Left ventricle myocardium inferior (tissue), 1 donor: Measurements from ENCODE around the gene ASTN2. TPM values are rescaled to one million over a fixed set of nuclear protein-coding genes. Genes with fewer than 3 reads are reported as not detected.

Source experiments
- DNase-seq: peaks from one replicate; pipeline ENCODE4 v3.0.0-alpha.2; 2020
- H3K27ac ChIP-seq: fragments of 200-600 bp; replicated peaks from 2 replicates; pipeline ENCODE4 v1.8.0; 2021
- H3K27me3 ChIP-seq: fragments of 200-600 bp; 2 replicates; pipeline ENCODE4 v1.8.0; 2021; ENCODE audit warnings: low read depth
- H3K36me3 ChIP-seq: fragments of 200-600 bp; 2 replicates; pipeline ENCODE4 v1.8.0; 2021
- H3K4me1 ChIP-seq: fragments of 200-600 bp; 2 replicates; pipeline ENCODE4 v1.8.0; 2021
- H3K4me3 ChIP-seq: fragments of 200-600 bp; 2 replicates; pipeline ENCODE4 v1.8.0; 2021; ENCODE audit warnings: mild to moderate bottlenecking, moderate library complexity
- H3K9me3 ChIP-seq: fragments of 200-600 bp; replicated peaks from 2 replicates; pipeline ENCODE4 v1.8.0; 2021
- intact Hi-C: fragments of 100-400 bp; cut with micrococcal nuclease; formaldehyde crosslinking; loops from one replicate; pipeline ENCODE4 v1.11.0; 2022
- total RNA-seq: library from RNA; stranded (reverse); fragmentation: NEBNext Ultra II Directional; extraction: Animal tissue kit (Norgen Biotek cat#: 25700); gene quantifications from one replicate; pipeline ENCODE4 v1.2.1, GENCODE V29; 2021
- TF ChIP-seq, protein P1 (sequence below): fragments of 200-600 bp; IDR thresholded peaks from 2 replicates; pipeline ENCODE4 v1.8.0; 2021; ENCODE audit warnings: antibody characterized with exemption, mild to moderate bottlenecking, borderline replicate concordance
- donor health status: DM: no; HTN: yes; CAD: no; lungs with severe emphysema.

ASTN2 gene
- total RNA-seq, 1 donor from 2014 or later = 6.1 TPM

DNA sequence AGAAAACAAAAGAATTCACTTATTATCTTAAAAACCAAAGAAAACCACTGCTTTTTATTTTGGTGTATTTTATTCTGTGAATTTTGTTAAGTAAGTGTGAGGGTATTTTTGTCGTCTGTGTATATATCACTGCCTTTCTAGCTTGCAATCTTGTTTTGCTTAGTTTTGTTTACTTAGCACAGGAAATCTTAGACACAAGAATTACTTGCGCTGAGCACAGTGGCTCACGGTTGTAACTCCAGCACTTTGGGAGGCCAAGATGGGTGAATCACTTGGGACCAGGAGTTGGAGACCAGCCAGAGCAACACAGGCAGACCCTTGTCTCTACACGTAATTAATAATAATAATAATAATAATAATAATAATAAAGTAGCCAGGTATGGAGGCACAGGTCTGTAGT is 1030.9 kb downstream of the ASTN2 start:
- no peaks in the 10 kb centered on the region for H3K9me3 ChIP-seq
- no peak for DNase-seq
- no peak overlapping the region for H3K27ac ChIP-seq
- H3K4me1 ChIP-seq = no peaks in the 10 kb centered on the region
- TF ChIP-seq, protein P1, sequence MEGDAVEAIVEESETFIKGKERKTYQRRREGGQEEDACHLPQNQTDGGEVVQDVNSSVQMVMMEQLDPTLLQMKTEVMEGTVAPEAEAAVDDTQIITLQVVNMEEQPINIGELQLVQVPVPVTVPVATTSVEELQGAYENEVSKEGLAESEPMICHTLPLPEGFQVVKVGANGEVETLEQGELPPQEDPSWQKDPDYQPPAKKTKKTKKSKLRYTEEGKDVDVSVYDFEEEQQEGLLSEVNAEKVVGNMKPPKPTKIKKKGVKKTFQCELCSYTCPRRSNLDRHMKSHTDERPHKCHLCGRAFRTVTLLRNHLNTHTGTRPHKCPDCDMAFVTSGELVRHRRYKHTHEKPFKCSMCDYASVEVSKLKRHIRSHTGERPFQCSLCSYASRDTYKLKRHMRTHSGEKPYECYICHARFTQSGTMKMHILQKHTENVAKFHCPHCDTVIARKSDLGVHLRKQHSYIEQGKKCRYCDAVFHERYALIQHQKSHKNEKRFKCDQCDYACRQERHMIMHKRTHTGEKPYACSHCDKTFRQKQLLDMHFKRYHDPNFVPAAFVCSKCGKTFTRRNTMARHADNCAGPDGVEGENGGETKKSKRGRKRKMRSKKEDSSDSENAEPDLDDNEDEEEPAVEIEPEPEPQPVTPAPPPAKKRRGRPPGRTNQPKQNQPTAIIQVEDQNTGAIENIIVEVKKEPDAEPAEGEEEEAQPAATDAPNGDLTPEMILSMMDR = no peak
- H3K27me3 ChIP-seq = no peaks in the 10 kb centered on the region
- intact Hi-C loops = no loop called here
- no peak overlapping the region for H3K4me3 ChIP-seq
- H3K36me3 ChIP-seq = no peaks in the 10 kb centered on the region

DNA sequence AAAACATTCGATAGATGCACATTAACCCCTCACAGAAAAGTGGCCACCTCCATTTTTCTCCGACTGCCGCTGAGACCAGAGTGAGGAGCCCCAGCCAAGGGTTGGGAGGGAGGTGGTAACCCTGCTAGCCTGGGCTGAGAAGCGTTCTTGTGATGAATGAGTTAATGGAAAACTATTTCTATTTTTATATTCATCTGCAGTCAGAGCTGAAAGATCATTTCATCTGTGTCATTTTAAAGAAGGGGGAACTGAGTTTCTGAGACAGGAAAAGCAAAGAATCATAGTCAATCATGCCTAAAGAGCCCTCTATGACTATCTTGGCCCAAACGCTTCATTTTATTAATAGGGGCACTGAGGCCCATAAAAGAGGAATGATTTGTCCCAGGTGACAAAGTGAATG is 1031.7 kb downstream of the ASTN2 start:
- intact Hi-C loops = no loop called here
- Histone ChIP-seq H3K4me1 (no peaks in the 10 kb centered on the region), H3K36me3 (no peaks in the 10 kb centered on the region), H3K27ac (no peak overlapping the region), H3K27me3 (no peaks in the 10 kb centered on the region), H3K9me3 (no peaks in the 10 kb centered on the region), H3K4me3 (no peak overlapping the region)
- no peak for DNase-seq
- TF ChIP-seq, protein P1 = no peak

DNA sequence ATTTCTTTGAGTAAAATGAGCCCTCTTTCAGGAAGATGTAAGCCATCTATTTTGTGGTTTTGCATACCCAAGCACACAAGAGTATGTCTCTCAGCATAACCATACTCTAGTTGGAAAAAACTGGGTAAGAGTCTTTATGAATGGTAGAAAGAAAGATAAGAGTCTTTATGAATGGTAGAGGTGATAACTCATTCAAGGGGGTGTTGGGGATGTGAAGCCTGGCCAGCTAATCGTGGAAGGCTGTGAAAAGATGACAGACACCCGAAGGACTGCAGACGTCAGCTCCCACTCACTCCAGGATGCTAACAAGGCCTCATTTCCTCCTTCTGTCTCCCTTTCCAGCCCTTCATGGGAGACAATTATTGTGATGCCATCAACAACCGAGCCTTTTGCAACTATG is 1032.8 kb downstream of the ASTN2 start:
- Histone ChIP-seq H3K9me3 (no peaks in the 10 kb centered on the region), H3K4me3 (no peak overlapping the region), H3K36me3 (no peaks in the 10 kb centered on the region), H3K27ac (no peak overlapping the region), H3K4me1 (peaks cover 4% of the 10 kb centered on the region), H3K27me3 (no peaks in the 10 kb centered on the region)
- intact Hi-C loops = no loop called here
- TF ChIP-seq, protein P1 = no peak
- DNase-seq = no peak

DNA sequence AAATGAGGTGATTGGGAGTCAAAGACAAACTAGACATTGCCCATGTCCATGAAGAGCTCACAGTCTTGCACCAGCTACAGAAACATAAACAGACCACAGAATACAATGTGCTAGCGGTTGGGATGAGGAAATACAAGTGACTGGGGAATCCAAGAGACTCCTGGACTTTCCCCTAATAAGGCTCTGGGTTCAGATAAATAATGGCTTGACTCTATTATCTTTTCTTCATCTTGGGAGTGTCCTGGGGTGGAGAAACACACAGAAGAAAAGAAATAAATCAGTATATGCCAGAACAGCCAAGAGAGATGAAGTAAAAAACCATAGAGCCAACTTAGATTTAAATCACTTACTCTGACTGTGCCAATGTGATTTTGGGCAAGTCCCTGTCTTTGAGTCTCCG is 1033.5 kb downstream of the ASTN2 start:
- H3K27ac ChIP-seq = no peak overlapping the region
- no peaks in the 10 kb centered on the region for H3K27me3 ChIP-seq
- no peaks in the 10 kb centered on the region for H3K36me3 ChIP-seq
- no peaks in the 10 kb centered on the region for H3K9me3 ChIP-seq
- TF ChIP-seq, protein P1 = no peak
- intact Hi-C loops = no loop called here
- H3K4me1 ChIP-seq = peaks cover 4% of the 10 kb centered on the region
- no peak overlapping the region for H3K4me3 ChIP-seq
- DNase-seq = no peak

DNA sequence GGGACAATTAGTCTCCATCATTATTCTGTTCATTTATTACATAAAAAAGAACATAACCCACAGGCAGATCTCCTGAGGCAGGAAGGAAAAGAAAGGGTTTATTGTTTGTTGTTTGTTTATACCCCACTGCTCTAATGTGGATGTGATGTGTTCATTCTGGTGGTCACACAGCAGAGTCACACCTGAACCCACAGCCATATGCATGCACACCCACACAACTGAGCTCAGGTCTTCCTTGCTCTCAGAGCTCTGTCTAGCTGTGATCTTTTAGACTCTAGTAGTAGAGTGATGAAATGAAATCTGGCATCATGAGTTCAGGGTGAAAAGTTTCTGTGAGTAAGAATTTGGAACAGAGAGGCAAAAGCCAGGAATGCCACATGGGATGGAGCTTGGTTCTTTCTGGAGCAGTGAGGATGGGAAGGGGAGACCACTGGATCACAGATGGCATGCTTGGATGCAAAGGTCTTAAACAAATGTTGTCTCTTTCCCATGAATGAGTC is 1034.3 kb downstream of the ASTN2 start:
- no peak overlapping the region for H3K4me3 ChIP-seq
- H3K36me3 ChIP-seq = no peaks in the 10 kb centered on the region
- H3K27me3 ChIP-seq = no peaks in the 10 kb centered on the region
- intact Hi-C loops = no loop called here
- peaks cover 4% of the 10 kb centered on the region for H3K4me1 ChIP-seq
- no peak overlapping the region for H3K27ac ChIP-seq
- no peaks in the 10 kb centered on the region for H3K9me3 ChIP-seq
- TF ChIP-seq, protein P1 = no peak
- no peak for DNase-seq

GRCh38 chr9:116379821-116380220 is 1035.0 kb downstream of the ASTN2 start:
- no peak for DNase-seq
- Histone ChIP-seq H3K27ac (no peak overlapping the region), H3K36me3 (no peaks in the 10 kb centered on the region), H3K9me3 (no peaks in the 10 kb centered on the region), H3K4me1 (peaks cover 4% of the 10 kb centered on the region), H3K27me3 (no peaks in the 10 kb centered on the region), H3K4me3 (no peak overlapping the region)
- intact Hi-C loops = no loop called here
- TF ChIP-seq, protein P1 = no peak
